Measurements from ENCODE around the gene CELA2B. TPM values are rescaled to one million over a fixed set of nuclear protein-coding genes. Genes with fewer than 3 reads are reported as not detected.
"Not testable (repeated sequence)": the region's sequence is repeated elsewhere in the genome, so short reads cannot be mapped to it uniquely, and the experiment has no call there.

The CELA2B gene
- total RNA-seq, 4 donors from 2014 or later, result not detected

GRCh38 chr1:15472587-15472986, 3.3 kb upstream of the CELA2B start:
- no peak overlapping the region for H3K27ac ChIP-seq
- DNase-seq, result no peak

DNA sequence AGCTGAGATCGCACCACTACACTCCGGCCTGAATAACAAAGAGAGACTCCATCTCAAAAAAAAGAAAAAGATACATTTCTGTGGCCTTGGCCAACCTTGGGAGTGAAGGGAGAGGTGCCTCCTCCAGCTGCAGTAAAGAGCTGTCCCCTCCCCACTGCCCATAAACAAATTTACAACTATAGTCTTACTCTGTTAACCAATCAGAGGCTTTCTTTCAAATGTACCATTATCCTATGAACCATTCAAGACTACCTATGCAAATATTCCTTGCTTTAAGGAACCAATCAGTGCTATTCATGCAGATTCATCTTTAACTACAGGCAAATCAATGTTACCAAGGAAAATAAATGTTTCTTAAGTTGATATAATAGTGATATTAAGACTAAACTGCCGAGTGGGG, 1.0 kb downstream of the CELA2B start:
- no peaks in the 10 kb centered on the region for H3K27me3 ChIP-seq
- no peak overlapping the region for H3K27ac ChIP-seq
- no peaks in the 10 kb centered on the region for H3K4me1 ChIP-seq
- no peaks in the 10 kb centered on the region for H3K36me3 ChIP-seq
- intact Hi-C loops (cut with DNase I), result no loop called here
- no peak overlapping the region for H3K4me3 ChIP-seq (replicated peaks in 1 of 3)
- 91 to 95% methylated on average over 3 of the region's 3 CpGs for WGBS, 2 donors
- TF ChIP-seq POLR2A (IDR thresholded peaks at IDR 0.05) (no peak), CTCF (IDR thresholded peaks at IDR 0.05) (no peak)
- no peak for DNase-seq
- no peaks in the 10 kb centered on the region for H3K9me3 ChIP-seq

More at GRCh38 chr1:15472587-15472986, 3.3 kb upstream of the CELA2B start:
- TF ChIP-seq CTCF (IDR thresholded peaks at IDR 0.05) (no peak), POLR2A (IDR thresholded peaks at IDR 0.05) (no peak)
- Histone ChIP-seq H3K9me3 (no peaks in the 10 kb centered on the region), H3K4me3 (replicated peaks in 1 of 3) (no peak overlapping the region), H3K4me1 (no peaks in the 10 kb centered on the region), H3K27me3 (no peaks in the 10 kb centered on the region), H3K36me3 (no peaks in the 10 kb centered on the region)
- whole genome bisulfite sequencing, 2 donors, result 82 to 87% methylated on average over 11 of the region's 11 CpGs
- intact Hi-C loops (cut with DNase I), result no loop called here

GRCh38 chr1:15477646-15478212, 1.8 kb downstream of the CELA2B start:
- 91 to 93% methylated on average over 5 of the region's 5 CpGs for whole genome bisulfite sequencing, 2 donors
- no peak for TF ChIP-seq CTCF (IDR thresholded peaks at IDR 0.05)
- TF ChIP-seq POLR2A (IDR thresholded peaks at IDR 0.05), result no peak

DNA sequence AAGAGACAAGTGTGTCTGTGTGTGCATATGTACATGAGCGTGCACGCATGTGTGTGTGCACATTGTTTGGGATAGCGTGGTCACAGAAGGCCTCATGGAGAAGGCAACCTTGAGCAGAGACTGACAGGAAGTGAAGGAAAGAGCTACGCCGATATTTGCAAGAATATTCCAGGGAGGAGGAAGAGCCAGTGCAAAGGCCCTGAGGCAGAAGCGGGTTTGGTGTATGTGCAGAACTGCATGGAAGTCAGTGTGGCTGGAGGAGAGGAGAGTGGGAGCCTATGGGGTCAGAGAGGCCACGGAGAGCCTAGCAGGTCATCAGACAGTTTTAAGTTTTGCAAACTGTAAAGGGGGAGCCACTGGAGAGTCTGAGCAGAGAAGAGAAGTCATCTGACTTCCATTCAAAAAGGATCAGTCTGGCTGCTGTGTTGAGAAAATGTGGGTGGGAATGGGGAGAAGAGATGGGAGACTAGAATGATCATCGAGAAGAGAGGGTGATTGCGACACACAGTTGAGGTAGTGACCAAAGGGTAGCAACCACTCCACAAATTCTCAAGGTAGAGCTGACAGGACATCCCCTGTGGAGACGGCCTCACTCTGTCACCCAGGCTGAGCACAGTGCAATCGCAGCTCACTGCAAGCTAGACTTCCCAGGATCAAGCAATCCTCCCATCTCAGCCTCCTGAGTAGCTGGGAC, 3.9 kb downstream of the CELA2B start:
- no peaks in the 10 kb centered on the region for H3K36me3 ChIP-seq
- no peak overlapping the region for H3K27ac ChIP-seq
- 92 to 93% methylated on average over 11 of the region's 11 CpGs for WGBS, 2 donors
- TF ChIP-seq CTCF (IDR thresholded peaks at IDR 0.05) (no peak), POLR2A (IDR thresholded peaks at IDR 0.05) (no peak)
- no peaks in the 10 kb centered on the region for H3K9me3 ChIP-seq
- H3K4me3 ChIP-seq (replicated peaks in 1 of 3), result no peak overlapping the region
- DNase-seq, result no peak
- intact Hi-C loops (cut with DNase I), result no loop called here
- H3K27me3 ChIP-seq, result no peaks in the 10 kb centered on the region
- H3K4me1 ChIP-seq, result no peaks in the 10 kb centered on the region

More at GRCh38 chr1:15477646-15478212, 1.8 kb downstream of the CELA2B start:
- intact Hi-C loops (cut with DNase I), result no loop called here
- Histone ChIP-seq H3K4me1 (no peaks in the 10 kb centered on the region), H3K36me3 (no peaks in the 10 kb centered on the region), H3K4me3 (replicated peaks in 1 of 3) (no peak overlapping the region), H3K9me3 (no peaks in the 10 kb centered on the region), H3K27ac (no peak overlapping the region), H3K27me3 (no peaks in the 10 kb centered on the region)
- DNase-seq, result no peak

- H3K4me1 ChIP-seq; H3K27me3 ChIP-seq; intact Hi-C loops (cut with DNase I); H3K36me3 ChIP-seq; H3K4me3 ChIP-seq (replicated peaks in 1 of 3); H3K27ac ChIP-seq; H3K9me3 ChIP-seq; DNase-seq: not testable (repeated sequence)
- WGBS, 2 donors, result 82 to 90% methylated on average over 6 of the region's 6 CpGs
Measured at GRCh38 chr1:15482455-15482854, 6.6 kb downstream of the CELA2B start.

DNA sequence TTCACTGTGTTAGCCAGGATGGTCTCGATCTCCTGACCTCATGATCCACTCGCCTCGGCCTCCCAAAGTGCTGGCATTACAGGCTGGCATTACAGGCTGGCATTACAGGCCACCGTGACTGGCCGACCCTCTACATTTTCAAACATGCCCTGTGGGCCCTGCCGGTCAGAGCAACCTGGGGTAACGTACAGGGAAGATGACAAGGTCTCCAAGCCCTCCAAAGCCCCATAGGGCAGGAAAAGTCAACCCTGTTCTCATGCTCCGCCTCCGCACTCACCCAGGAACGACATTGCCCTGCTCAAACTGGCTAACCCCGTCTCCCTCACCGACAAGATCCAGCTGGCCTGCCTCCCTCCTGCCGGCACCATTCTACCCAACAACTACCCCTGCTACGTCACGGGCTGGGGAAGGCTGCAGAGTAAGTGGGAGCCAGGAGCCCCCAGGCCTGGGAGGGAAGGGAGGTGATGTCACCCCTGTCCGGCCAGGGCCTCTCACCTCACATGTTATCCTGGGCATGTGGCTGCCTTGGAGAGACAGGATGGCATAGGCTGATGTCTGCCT, 7.2 kb downstream of the CELA2B start:
- H3K36me3 ChIP-seq; H3K4me3 ChIP-seq (replicated peaks in 1 of 3); DNase-seq; H3K4me1 ChIP-seq; H3K27ac ChIP-seq; H3K9me3 ChIP-seq; H3K27me3 ChIP-seq; intact Hi-C loops (cut with DNase I): not testable (repeated sequence)
- WGBS, 2 donors, result 84 to 90% methylated on average over 11 to 16 of the region's 16 CpGs
